T-helper 2 cell (primary cell): ENCODE data around the gene CFAP299.

ENCODE experiments used
- DNase-seq, 5 experiments: peaks; one replicate each; pipeline versions ENCODE4 v3.0.0 to v3.0.0-alpha.2; 2012 to 2022

CFAP299 gene

DNA sequence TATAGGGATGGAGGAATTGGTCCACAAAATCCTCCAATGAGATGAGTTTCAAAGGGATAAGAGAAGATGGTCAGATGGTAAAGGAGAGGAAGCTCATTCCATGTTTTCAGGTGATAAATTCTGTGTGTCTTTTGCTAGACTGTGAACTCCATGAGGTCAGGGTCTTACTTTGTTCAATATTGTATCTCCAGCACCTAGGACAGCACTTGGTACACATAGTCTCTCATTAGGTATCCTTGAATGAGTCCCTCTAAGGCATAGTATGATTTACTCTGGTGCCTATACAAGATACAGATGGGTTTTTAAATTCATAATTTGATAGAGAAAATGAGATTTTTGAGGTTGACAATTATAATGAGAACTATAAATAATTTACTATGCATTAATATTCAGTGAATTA, 510.7 kb downstream of the CFAP299 start:
- no peak for DNase-seq

DNA sequence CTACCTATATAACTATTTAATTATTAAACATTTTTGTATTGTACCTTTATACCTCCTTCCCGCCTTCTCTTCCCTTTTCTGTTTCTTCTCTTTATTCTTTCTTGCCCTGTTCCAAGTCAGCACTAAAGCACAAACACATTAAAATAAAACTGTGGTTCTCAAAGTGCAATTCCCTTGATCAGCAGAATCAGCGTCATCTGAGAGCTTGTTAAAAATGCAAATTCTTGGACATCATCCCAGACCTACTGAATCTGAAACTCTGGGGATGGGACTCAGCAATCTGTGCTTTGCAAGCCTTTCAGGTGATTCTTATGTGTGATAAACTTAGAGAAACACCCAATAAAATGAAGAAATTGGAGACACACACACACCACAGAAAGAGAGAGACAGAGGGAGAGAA, 516.5 kb downstream of the CFAP299 start:
- no peak for DNase-seq

- DNase-seq, result no peak
Measured at GRCh38 chr4:80873571-80873970, 538.0 kb downstream of the CFAP299 start.

DNA sequence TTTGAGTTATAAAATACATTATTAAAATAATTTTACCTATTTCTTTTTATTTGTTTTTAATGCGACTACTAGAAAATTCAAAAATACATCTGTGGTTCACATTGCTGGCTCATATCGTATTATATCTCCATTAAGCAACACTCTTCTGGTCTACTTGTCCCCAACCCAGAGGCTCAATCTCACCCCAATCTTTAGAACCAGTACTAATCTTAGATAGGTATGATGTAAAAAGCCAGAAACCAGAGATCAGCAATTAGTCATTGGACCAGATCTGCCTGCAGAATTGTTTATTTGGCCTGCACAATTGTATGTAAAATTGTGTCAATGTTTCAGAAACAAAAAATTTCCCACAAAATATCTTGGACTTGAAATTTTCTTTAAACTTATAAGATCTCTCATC, 539.4 kb downstream of the CFAP299 start:
- DNase-seq, result no peak

GRCh38 chr4:80875642-80876041, 540.1 kb downstream of the CFAP299 start:
- peak in 1 of 5 experiments; percentile 17 for DNase-seq

- DNase-seq, result peak in 1 of 5 experiments; percentile 53
Measured at GRCh38 chr4:80876810-80877209, 541.3 kb downstream of the CFAP299 start.

DNA sequence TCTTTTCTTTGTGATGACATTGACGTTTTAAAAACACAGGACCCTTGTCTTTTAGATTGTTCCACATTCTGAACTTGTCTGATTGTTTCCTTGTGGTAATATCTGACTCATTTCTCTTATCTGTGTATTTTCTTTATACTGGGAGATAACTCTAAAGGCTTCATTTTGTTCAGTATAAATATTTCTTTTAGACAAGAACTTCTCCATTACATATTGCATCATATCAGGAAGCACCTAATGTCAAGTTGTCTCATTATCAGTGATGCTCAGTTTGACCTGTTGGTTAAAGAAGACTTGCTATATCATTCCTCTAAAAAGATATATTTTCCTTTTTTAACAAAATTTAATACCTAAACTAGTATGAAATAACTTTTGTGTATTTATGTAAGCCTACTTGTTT, 542.7 kb downstream of the CFAP299 start:
- no peak for DNase-seq

GRCh38 chr4:80897537-80898303, 562.2 kb downstream of the CFAP299 start:
- DNase-seq, result peak in 1 of 5 experiments; percentile 67

DNA sequence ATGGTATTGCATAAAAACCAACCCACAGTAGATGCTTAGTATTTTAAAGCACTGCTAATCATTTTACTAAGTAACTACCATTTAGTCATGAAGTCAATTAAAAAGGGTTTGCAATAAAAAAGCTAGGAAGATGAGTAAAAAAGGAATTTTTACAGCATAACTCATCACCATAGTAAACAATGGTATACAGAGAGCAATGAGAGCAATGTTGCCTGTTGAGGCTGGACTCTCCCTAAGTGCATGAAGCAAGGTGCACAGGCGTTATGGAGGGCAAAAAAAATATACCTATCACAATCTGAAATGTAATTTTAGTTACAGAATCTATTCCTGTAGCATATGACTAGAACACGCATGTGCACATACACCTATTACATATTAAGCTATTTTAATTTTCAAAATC, 565.4 kb downstream of the CFAP299 start:
- DNase-seq, result no peak

GRCh38 chr4:80903020-80903419, 567.5 kb downstream of the CFAP299 start:
- no peak for DNase-seq

- no peak for DNase-seq
Measured at GRCh38 chr4:80909938-80910337, 574.4 kb downstream of the CFAP299 start.

GRCh38 chr4:80911458-80911857, 575.9 kb downstream of the CFAP299 start:
- DNase-seq, result peak in 1 of 5 experiments; percentile 87

- no peak for DNase-seq
Measured at GRCh38 chr4:80912350-80912749, 576.8 kb downstream of the CFAP299 start.

DNA sequence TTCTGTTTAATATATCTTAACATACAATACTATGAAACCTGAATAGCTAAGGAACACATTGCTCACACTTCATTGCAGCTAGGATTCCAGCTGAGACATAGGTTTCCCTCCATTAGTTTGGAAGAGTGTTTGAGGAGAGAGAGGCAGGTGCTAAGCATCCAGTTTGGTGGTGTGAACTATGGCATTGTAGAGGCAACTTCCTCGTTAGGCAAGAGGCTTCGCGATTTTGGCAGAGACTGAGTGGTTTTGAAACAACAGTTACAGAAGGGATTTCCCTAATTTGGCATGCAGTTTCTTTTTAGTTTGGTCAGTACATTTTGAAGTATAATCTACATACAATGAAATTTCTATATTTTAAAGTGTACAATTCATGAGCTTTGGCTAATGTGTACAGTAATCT, 577.9 kb downstream of the CFAP299 start:
- DNase-seq, result peak in 1 of 5 experiments; percentile 77

- DNase-seq, result no peak
Measured at GRCh38 chr4:80916770-80917169, 581.2 kb downstream of the CFAP299 start.

GRCh38 chr4:80918004-80918403, 582.5 kb downstream of the CFAP299 start:
- DNase-seq, result peak in 1 of 5 experiments; percentile 66

- DNase-seq, result peak in 1 of 5 experiments; percentile 81
Measured at GRCh38 chr4:80921441-80921840, 585.9 kb downstream of the CFAP299 start.

DNA sequence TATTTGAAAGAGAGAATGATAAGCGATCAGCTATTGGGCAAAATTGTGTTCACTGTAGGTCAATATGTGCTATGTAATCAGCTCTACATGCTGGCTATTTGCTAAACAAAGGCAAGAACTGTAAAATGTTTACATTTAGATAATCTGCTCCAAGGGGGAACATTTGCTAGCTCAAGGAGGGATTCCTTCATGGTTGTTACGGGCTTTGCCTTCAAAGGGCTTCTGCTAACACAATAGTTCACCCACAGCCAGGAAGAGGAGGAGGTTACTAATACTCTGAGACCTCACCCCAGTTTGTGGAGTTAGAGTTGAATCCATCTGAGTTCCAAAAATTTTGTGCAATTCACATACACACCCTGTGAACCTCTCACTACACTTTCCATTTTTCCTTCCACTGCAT, 587.4 kb downstream of the CFAP299 start:
- no peak for DNase-seq

- no peak for DNase-seq
Measured at GRCh38 chr4:80925293-80925692, 589.8 kb downstream of the CFAP299 start.

- DNase-seq, result peak in 1 of 5 experiments; percentile 54
Measured at GRCh38 chr4:80926446-80926845, 590.9 kb downstream of the CFAP299 start.

- peak in 1 of 5 experiments; percentile 8 for DNase-seq
Measured at GRCh38 chr4:80926891-80927290, 591.4 kb downstream of the CFAP299 start.

DNA sequence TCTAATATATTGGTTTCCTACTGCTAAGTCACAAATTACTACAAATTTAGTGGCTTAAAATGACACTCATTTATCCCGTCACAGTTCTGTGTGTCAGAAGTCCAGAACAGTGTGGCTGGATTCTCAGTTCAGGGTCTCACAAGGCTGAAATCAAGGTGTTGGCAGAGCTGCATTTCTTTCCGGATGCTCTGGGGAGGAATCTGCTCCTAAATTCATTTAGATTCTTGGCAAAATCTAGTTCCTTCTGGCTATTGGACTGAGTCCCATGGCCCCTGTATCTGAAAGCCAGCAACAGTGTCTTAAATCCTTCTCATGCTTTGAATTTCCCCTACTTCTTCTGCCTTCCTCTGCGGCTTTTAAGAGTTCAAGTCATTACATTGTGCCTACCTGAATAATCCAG, 591.9 kb downstream of the CFAP299 start:
- no peak for DNase-seq

DNA sequence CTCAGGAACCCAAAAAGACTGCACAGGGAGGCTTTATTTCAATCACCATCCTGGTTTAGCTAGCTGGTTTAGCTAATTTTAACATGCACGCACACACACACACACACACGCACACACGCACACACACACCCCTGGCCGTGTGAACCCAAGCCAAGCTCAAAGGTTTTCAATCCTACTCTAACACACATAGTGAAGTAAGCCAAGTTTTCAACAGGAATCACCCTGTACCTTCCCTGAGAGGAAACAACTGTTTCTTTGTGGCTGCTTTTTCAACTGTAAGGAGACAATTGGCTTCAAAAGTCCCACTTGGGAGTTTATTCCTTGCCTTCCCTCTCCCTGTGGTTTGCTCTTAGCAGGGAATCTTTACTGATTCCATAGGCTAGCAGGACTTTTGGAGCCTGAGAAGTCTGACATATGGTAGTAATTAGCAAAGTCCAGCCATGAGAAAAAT, 596.1 kb downstream of the CFAP299 start:
- no peak for DNase-seq

DNA sequence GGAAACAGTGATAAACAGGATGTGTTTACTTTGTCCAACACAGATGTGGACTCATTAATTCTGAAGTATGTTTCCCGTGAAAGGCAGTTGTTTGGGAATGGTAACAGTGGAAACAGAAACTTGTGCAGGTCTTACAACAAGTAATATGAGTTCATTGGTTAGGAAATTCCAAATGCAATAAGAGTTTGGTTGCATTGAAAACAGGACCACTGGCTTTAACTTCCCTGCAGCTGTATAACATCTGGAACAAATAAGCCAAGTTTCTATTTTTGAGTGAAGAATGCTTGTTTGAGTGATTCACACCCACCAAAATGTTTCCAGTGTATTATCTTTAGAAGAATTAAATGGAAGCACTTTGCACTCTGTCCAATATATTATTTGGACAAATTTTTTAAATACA, 612.6 kb downstream of the CFAP299 start:
- DNase-seq, result no peak

- no peak for DNase-seq
Measured at GRCh38 chr4:80948995-80949394, 613.5 kb downstream of the CFAP299 start.
